Measurements from ENCODE around the gene SH3GL3.

DNA sequence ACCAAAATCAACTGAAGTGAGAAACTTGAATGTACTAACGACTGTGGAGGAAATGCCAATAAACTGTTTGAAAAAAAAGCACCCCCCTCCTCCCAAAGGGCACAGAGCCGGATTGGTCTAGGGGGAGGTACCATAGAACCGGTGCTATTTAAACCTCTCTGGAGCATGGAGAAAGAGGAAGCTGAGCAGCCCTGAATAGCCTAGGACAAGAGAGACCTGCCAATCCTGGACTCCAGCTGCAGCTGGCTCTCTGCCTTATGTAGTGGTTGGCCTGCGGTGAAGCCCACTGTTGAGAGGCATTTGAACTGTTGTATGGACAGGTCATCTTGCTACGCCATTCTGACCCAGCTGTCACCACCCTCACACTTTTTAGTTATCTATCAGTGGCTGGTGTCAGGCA lies 1.5 kb upstream of the SH3GL3 start:
- TF ChIP-seq, protein P1, sequence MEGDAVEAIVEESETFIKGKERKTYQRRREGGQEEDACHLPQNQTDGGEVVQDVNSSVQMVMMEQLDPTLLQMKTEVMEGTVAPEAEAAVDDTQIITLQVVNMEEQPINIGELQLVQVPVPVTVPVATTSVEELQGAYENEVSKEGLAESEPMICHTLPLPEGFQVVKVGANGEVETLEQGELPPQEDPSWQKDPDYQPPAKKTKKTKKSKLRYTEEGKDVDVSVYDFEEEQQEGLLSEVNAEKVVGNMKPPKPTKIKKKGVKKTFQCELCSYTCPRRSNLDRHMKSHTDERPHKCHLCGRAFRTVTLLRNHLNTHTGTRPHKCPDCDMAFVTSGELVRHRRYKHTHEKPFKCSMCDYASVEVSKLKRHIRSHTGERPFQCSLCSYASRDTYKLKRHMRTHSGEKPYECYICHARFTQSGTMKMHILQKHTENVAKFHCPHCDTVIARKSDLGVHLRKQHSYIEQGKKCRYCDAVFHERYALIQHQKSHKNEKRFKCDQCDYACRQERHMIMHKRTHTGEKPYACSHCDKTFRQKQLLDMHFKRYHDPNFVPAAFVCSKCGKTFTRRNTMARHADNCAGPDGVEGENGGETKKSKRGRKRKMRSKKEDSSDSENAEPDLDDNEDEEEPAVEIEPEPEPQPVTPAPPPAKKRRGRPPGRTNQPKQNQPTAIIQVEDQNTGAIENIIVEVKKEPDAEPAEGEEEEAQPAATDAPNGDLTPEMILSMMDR (conservative IDR thresholded peaks at IDR 0.05; ENCODE audit: low read length) = no peak
- no peak for TF ChIP-seq EZH2phosphoT487 (IDR thresholded peaks at IDR 0.05; ENCODE audit: borderline replicate concordance, low read depth, low read length)

Data from OCI-LY7 (cell line).